ENCODE measurements around the gene CDC42EP2.
"Not testable (repeated sequence)": the region's sequence is repeated elsewhere in the genome, so short reads cannot be mapped to it uniquely, and the experiment has no call there.

CDC42EP2 gene

DNA sequence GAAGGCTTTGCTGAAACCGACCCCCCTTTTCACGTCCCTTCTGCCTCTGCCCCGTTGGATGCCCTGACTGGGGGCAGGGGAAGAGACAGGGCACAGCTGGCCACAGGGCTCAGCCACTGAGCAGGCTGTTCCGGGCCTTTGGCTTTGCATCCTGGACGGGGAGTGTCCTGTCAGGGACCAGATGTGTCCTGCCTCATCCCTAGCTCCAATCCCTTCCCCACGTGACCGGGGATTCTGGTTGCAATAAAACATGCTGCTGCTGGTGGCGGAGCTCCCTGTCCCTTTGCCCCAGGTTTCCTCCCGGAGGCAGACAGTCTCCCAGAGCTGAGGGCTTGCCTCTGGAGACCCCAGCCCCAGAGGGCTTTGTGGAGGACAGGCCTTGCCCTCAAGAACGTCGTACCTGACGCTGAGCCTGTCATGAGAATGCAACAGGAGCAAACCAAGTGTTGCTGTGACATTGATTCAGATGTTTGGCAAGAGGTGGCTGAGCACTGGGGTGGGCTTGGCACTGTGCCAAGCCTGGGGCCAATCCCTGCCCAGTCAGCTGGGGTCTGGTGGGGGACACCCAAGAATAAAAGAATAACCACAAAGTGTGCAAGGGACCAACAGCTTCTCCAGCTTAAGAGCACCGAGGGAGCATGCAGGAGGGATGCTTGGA, 7.3 kb downstream of the CDC42EP2 start:
- no peak for DNase-seq

DNA sequence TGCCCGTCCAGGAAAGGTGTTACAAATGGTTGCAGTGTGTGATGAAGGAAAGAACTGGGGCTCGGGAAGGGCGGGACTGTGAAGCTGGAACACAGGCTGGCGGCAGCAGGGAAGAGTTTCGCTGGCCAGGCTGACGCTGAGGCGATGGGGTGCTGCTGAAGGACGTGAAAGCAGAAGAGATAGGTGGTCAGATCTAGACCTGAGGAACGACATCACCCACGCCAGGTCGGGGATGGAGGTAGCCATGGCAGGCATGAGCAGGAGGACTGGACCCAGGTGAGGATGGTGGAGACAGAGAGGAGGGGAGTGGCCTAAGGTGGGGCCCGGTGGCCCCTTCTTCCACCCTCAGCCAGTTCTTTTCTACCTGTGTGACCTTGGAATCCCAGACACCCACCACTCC, 9.1 kb downstream of the CDC42EP2 start:
- no peak for DNase-seq

DNA sequence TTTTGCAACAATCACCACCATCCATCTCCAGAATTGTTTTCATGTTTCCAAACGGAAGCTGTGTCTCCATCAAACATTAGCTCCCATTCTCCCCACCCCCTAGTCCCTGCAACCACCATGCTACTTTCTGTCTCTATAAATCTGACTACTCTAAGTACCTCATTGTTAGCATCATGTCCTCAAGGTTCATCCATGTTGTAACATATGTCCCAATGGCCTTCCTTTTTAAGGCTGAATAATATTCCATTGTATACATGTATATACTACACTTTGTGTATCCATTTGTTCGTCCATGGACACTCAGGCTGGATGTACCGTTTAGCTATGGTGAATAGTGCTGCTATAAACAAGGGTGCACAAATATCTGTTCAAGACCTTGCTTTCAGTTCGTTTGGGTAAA, 10.8 kb downstream of the CDC42EP2 start:
- DNase-seq, result no peak

DNA sequence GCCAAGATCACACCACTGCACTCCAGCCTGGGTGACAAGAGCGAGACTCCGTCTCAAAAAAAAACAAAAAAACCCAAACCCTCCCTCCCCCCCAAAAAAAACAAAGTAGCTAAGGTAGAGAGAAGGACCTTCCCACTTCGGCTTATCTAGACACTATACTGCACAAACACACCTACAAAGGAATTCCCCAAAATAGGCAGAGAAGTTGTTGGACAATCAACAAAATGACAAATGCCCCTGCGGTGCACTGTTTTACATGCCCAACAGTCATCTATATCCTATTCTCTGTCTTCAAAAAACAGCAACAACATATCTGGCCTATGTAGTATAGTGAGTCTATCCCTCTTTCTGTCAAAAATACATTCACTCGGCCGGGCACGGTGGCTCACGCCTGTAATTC, 12.4 kb downstream of the CDC42EP2 start:
- DNase-seq, result no peak

DNA sequence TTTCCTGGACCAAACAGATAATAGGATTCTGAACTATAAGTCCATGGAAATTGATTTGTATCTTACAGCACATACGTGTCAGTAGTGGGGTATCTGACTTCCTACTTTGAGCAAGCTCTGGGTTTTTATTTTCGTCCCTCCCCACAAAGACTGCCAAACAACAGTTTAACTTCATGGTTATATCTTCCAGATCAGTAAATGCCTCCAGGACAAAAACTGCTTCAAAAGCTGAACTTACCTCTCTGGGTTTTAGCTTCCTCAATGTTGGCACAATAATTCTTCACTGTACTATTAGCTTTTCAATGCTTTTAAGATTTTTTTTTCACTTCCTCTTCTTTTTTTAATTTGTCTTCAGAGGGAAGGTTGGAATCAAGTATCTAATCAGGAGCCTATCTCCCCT, 14.8 kb downstream of the CDC42EP2 start:
- DNase-seq, result no peak

DNA sequence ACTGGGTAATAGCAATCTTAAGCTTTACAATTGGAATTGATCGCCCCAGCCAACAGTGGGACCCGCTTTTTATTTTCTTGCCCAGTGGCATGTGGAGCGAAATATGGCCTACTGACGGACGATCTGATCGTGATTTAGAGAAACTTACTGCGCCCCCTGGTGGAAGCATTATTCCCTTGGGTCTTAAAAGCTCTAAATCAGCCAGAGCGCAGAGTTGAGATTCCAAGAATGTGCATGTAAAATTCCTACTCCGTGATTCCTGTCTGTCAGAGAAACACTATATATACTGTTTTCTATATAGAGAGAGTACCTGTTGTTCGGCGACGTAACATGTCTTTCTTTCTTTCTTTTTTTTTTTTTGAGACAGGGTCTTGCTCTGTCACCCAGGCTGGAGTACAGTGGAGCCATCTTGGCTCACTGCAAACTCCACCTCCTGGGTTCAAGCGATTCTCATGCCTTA, 15.3 kb downstream of the CDC42EP2 start:
- DNase-seq, result peak; percentile 85

DNA sequence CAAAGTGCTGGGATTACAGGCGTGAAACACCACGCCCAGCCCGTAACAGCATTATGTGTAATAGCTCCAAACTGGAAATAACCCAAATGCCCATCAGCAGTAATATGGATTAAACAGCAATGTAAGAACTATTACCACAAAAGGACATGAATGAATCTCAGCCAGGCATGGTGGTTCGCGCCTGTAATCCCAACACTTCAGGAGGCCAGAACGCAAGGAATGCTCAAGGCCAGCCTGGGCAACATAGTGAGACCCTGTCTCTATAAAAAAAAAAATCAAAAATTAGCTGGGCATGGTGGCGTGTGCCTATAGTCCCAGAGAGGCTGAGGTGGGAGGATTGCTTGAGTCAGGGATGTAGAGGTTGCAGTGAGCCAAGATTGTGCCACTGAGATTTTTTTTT, 15.9 kb downstream of the CDC42EP2 start:
- DNase-seq, result no peak

DNA sequence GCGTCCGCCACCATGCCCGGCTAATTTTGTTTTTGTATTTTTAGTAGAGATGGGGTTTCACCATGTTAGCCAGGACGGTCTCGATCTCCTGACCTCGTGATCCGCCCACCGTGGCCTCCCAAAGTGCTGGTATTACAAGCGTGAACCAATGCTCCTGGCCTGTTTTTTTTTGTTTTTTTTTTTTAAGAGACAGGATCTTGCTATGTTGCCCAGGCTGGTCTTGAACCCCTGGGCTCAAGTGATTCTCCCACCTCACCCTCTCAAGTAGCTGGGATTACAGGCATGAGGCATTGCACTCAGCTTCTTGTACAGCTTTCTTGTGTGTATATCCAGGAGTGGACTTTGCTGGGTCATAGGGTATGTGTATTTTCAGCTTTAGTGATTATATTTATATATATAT, 17.9 kb downstream of the CDC42EP2 start:
- DNase-seq, result not testable (repeated sequence)

DNA sequence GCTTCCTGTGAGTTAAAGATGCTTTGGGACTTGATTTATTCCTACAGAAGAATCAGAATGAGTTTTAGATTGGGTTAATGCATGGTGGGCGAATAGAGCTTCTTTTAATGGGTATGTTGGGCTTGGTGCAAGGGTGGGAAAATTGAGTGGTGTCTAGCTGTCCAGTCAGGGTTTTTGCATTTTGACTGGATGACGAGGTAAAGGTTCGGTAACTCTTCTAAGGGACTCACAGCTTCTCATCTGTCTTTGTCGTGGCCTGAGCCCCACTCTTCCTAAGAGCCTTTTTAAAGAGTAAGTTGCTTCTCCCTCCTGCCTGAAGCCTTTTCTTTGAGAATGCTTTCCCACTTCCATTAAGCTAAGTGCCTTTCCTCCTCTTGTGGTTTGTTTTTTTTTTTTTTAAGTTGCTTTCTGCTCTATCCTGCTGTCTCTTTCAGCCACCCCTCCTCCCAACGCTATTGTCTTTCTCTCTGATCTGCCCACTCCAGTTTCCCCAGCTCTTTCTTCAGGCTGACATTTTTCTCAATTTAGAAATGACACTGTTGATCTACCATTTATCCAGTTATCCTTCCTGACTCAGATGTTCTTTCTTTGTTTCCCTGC, 20.1 kb downstream of the CDC42EP2 start:
- DNase-seq, result no peak

DNA sequence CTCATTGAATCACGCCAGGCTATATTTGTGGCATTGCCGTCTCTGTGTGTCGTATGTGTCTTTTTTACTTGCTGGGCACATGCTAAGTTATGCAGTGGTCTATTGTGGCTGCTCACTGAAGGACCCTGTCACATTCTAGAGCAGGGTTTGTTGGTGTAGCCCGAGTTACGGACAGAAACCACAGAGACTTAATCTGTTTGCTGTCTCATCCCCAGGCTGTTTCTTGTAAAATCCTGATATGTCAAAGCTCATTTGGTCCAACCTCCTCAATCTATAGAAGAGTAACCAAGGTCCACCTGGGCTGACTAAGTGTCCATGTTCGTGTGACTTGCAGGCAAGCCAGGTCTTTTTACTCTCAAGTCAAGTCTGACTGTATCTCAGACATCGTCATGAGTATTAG, 24.0 kb downstream of the CDC42EP2 start:
- DNase-seq, result no peak

DNA sequence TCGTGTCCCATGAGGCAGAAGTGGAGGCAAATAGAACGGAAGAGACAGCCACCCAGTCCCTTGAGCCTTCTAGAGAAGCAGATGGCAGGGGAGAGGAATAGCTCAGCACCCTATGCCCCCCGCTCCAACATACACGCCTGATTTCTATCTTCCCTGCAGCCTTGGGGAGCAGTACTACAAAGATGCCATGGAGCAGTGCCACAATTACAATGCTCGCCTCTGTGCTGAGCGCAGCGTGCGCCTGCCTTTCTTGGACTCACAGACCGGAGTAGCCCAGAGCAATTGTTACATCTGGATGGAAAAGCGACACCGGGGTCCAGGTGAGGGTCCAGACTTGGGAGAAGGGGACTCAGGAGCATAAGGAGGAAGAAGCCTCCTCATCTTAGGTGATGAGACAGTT, 25.6 kb downstream of the CDC42EP2 start:
- no peak for DNase-seq

DNA sequence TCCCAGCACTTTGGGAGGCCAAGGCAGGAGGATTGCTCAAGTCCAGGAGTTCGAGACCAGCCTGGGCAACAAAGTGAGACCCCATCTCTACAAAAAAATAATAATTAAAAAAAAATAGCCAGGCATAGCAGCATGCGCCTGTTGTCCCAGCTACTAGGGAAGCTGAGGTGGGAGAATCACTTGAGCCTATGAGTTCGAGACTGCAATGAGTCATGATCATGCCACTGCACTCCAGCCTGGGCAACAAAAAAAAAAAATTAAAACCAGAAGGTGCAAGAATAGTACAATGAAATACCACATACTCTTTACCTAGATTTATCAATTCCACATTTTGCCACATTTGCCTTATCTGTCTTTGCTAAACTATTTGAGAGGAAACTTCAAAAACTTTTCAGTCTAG, 27.2 kb downstream of the CDC42EP2 start:
- DNase-seq, result no peak

DNA sequence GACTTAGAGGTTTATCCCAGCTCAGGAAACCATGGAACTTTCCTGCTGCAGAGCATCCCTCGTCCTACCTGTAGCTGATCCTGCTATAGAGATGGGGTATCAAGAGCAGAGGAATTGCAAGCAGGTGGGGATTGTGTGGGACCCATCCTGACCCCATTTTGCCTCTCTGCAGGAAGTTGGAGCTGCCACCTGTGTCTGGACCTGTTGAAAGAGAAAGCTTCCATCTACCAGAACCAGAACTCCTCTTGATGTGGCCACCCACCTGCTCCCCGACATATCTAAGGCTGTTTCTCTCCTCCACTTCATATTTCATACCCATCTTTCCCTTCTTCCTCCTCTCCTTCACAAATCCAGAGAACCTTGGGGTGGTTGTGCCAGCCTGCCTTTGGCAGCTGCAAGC, 36.8 kb downstream of the CDC42EP2 start:
- no peak for DNase-seq

DNA sequence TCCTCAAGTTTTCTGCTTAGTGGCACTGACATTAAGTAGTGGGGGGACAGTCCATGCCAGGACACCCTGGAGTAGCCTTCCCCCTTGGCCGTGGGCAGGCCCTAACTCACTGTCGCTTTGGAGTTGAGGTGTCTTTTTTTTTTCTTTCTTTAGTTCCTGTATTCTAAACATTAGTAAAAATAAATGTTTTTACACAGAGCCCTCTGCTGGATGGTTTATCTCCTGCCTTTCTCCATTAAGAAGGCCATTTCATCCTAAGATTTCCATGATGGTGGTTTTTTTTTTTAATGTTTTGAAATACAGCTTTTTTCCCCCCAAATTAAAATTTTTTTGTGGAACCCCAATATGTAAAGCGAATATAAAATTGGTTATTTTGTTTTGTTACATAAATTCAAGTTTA, 38.1 kb downstream of the CDC42EP2 start:
- no peak for DNase-seq

DNA sequence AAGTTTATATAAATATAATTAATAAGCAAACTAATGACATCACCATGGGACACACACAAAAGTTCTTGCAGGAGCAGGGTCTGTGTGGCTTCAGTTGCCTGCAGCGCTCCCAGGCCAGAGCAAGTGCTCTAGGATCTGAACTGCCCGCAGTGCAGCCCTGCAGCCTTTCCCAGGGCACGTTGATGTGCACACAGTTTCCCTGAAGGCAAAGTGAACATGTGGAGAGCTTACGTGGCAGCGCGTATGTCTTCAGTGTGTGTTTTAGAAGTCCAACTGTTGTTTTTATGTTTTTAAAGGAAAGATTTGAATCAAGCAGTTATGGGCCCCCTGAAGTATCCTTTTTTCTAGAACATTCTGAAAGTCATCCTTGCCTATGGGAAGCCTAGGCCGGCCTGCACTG, 38.7 kb downstream of the CDC42EP2 start:
- DNase-seq, result no peak

DNA sequence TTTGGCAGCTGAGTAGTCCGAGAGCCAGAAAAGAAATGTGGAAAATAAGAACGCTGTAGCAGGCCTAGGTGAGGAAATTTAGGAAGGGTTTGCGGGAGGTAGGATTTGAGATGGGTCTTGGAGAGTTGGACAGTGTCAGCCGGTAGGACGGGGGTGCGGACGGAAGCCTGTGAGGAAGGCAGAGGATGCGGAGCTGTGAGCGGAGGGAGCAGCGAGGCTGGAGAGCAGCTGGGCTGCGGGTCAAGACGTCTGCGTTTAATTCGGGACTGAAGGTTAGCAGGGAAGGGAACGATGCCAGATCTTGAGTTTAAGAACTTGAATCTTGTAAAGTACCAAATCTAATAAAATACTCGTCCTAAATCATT, 39.2 kb downstream of the CDC42EP2 start:
- DNase-seq, result no peak

DNA sequence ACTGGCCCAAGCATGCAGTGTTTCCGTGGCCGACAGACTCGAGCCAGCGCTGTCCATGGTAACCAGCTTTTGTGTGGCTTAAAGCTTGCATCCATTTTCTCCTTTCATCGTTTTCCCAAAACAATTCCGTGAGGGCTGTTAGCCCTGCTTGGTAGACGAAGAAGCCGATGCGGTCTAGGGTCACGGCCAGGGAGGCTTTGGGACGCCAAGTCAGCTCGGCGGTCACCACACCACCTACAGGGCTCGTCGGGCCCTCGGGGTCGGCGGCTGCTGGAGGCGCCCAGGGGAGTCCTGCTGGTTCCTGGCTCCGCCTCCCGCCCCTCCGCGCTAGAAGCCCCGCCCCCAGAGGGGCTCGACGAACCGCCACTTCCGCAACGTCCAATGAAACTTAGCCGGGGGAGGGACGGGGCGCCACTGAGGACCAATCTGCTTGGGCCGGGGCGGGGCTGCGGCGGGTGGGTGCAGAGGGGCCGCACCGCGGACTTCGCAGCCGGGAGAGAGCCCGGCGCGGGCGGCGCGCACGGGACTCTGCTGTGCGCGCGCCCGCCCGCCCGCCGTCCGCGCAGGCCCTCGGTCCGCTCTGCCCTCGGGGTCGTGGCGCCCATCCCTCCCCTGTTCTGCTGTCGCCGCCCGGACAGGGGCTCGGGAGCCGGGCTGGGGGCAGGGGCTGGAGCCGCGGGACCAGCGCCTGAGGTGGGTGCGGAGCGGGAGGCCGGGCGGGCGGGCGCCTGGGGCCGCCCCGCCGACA, 39.8 kb downstream of the CDC42EP2 start, which contains the start of gene TIGD3:
Gene TIGD3, plus strand, starts transcription at position 487 of the 748 bp plus-strand sequence. CDS start 1,058 bp downstream, outside the sequence.
- peak; percentile 98 for DNase-seq

DNA sequence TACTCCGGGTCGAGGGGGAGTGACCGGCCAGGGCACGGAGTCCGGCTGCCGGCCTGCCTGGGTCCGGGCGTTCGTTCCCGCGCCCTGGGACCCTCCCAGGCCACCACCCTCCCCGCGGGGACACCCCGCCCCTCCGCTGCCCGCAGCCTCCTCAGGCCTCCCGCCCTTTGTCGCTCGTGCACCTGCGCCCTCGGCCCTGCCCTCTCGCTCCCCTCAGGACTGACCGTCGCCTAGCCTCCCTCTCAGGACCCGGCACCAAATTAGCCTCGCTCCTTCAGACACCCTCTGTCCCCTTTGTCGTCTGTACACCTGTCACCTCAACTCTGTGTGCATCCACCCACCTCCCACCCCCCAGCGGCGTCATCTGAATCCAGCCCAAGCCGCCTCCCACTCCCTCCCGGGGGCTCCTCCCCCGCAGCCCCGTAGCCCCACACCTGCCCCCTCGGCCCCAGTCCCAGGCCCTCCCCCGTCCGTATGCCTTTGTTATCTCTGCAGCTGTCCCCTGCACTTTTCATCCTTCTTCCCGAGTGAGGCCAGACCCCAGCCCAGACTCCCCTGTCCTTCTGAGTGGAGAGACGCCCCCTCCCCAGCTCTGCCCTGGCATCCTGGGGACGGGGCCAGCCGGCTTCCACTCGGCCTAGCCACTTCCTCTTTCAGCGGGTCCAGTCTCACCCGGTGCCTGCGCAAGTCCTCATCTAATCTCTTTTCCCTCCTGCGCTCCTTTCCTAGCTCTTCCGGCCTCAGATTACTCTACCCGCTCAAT, 40.5 kb downstream of the CDC42EP2 start:
- DNase-seq, result peak; percentile 65

DNA sequence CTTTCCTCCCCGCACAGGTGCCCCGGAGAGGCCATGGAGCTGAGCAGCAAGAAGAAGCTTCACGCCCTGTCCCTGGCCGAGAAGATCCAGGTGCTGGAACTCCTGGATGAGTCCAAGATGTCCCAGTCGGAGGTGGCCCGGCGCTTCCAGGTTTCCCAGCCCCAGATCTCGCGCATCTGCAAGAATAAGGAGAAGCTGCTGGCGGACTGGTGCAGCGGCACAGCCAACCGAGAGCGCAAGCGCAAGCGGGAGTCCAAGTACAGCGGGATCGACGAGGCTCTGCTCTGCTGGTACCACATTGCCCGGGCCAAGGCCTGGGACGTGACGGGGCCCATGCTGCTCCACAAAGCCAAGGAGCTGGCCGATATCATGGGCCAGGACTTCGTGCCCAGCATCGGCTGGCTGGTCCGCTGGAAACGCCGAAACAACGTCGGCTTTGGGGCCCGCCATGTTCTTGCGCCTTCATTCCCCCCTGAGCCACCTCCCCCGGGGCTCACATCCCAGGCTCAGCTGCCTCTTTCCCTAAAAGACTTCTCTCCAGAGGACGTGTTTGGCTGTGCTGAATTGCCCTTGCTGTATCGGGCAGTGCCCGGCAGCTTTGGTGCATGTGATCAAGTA, 41.2 kb downstream of the CDC42EP2 start:
- no peak for DNase-seq

DNA sequence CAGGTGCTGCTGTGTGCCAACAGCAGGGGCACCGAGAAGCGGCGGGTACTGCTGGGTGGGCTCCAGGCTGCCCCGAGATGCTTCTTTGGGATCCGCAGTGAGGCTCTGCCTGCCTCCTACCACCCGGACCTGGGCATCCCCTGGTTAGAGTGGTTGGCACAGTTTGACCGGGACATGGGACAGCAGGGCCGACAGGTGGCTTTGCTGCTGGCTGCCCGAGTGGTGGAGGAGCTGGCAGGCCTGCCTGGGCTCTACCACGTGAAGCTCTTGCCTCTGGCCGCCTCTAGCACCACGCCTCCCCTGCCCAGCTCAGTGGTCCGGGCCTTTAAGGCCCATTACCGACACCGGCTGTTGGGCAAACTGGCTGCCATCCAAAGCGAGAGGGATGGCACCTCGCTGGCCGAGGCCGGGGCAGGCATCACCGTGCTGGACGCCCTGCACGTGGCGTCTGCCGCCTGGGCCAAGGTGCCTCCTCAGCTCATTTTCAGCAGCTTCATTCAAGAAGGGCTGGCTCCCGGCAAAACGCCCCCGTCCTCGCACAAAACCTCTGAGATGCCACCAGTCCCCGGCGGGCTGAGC, 41.8 kb downstream of the CDC42EP2 start:
- DNase-seq, result no peak

DNA sequence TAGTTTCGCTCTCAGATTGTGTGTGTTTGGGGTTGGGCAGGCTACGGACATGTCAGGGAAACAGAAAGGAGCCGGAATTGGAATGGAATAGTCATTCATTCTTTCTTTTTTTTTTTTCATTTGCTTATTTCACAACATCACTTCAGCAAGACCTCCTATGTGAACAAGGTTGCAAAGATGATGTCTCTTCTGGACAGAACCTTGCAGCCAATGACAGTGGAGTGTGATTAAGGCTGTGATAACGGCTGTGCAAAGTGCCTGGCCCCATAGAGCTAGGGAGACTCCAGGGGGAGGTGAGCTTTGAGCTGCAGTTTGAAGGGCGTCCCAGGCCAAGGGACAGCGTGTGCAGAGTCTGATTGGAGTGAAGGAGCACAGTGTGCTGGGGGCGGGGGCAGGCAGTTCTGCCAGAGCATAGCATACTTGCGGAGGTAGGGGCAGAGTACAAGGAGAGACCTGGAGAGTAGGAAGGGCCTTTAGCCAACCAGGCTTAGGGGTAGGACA, 43.2 kb downstream of the CDC42EP2 start:
- DNase-seq, result no peak

DNA sequence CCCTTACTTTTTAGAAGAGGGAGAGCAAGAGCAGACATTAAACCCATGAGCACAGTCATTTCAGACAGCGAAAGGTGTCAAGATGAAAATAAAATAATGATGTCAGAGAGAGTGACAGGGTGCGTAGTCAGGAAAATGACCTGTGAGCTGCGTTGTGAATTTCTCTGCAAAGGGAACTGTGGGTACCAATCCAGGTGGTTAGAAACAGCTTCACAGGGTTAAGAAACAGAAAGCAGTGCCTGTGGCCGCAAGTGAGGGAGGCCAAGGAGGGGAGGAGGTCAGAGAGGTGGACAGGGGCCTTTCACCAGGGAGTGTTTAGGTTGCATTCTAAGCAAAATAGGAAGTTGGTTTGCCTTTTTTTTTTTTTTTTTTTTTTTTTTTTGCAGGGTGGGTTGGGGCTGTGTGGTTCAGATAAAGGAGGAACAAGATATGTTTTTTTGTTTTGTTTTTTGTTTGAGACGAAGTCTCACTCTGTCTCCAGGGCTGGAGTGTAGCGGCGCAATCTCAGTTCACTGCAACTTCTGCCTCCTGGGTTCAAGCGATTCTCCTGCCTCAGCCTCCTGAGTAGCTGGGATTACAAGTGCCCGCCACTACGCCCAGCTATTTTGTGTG, 47.8 kb downstream of the CDC42EP2 start:
- no peak for DNase-seq

All from CD4-positive, alpha-beta T cell treated with Interleukin-10 for 1 hour (primary cell).